ENCODE measurements around the gene IL17RA.

IL17RA gene

GRCh38 chr22:17106161-17106784 lies 21.5 kb downstream of the IL17RA start:
- DNase-seq = no peak

DNA sequence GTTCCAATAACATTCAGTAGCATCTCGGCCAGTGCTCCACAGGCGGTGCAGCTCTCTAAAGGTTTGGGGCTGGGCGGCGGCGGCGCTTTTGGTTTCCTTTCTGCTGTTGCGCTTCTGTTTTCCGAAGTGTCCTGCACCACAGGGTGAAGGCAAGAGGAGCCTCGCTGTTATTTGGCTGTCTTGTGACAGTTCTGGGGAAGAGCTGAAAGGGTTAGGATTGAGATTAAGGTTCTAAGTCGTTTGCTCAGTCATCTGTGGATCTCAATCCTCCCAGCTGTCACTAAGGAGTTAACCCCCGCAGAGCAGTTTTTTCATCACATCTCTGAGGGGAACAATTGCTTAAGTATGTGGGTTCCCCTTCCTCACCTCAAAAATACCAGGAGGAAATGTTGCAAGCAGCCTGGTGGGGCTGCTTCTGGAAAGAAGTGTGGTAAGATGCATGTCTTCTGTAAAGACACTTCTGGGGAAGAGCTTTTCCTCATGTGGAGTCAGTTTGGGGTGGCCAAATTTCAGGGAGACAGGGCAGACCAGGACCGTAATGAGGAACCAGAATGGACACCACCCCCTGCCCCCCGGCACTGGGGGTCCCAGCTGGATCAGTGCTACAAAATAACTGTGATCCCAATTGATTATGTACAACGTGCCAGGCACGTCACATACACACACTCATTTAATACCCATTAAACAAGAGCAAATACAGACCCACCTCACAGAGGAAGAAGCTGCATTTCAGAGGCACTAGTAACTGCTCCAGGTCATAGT lies 22.2 kb downstream of the IL17RA start:
- no peak for DNase-seq

DNA sequence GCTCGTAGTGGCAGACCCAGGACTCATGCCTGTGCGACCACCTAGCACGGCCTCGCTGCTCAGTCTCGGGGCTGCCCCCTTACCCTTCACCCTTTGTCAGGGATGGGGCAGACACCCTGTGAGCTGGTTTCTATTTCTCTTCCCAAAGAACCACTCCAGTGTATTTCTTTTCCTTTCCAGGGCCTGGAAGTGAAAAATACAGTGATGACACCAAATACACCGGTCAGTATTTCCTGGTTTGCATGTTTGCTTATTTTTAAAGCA lies 22.7 kb downstream of the IL17RA start:
- DNase-seq = no peak

DNA sequence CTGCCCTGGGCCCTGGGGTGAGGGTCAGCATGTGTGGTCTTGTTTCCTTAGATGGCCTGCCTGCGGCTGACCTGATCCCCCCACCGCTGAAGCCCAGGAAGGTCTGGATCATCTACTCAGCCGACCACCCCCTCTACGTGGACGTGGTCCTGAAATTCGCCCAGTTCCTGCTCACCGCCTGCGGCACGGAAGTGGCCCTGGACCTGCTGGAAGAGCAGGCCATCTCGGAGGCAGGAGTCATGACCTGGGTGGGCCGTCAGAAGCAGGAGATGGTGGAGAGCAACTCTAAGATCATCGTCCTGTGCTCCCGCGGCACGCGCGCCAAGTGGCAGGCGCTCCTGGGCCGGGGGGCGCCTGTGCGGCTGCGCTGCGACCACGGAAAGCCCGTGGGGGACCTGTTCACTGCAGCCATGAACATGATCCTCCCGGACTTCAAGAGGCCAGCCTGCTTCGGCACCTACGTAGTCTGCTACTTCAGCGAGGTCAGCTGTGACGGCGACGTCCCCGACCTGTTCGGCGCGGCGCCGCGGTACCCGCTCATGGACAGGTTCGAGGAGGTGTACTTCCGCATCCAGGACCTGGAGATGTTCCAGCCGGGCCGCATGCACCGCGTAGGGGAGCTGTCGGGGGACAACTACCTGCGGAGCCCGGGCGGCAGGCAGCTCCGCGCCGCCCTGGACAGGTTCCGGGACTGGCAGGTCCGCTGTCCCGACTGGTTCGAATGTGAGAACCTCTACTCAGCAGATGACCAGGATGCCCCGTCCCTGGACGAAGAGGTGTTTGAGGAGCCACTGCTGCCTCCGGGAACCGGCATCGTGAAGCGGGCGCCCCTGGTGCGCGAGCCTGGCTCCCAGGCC lies 23.7 kb downstream of the IL17RA start:
- no peak for DNase-seq

DNA sequence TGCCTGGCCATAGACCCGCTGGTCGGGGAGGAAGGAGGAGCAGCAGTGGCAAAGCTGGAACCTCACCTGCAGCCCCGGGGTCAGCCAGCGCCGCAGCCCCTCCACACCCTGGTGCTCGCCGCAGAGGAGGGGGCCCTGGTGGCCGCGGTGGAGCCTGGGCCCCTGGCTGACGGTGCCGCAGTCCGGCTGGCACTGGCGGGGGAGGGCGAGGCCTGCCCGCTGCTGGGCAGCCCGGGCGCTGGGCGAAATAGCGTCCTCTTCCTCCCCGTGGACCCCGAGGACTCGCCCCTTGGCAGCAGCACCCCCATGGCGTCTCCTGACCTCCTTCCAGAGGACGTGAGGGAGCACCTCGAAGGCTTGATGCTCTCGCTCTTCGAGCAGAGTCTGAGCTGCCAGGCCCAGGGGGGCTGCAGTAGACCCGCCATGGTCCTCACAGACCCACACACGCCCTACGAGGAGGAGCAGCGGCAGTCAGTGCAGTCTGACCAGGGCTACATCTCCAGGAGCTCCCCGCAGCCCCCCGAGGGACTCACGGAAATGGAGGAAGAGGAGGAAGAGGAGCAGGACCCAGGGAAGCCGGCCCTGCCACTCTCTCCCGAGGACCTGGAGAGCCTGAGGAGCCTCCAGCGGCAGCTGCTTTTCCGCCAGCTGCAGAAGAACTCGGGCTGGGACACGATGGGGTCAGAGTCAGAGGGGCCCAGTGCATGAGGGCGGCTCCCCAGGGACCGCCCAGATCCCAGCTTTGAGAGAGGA lies 24.5 kb downstream of the IL17RA start:
- no peak for DNase-seq

DNA sequence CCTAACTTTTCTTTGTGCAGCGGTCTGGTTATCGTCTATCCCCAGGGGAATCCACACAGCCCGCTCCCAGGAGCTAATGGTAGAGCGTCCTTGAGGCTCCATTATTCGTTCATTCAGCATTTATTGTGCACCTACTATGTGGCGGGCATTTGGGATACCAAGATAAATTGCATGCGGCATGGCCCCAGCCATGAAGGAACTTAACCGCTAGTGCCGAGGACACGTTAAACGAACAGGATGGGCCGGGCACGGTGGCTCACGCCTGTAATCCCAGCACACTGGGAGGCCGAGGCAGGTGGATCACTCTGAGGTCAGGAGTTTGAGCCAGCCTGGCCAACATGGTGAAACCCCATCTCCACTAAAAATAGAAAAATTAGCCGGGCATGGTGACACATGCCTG lies 25.2 kb downstream of the IL17RA start:
- DNase-seq = no peak

- no peak for DNase-seq
Observed at GRCh38 chr22:17110791-17111550, 26.2 kb downstream of the IL17RA start.

DNA sequence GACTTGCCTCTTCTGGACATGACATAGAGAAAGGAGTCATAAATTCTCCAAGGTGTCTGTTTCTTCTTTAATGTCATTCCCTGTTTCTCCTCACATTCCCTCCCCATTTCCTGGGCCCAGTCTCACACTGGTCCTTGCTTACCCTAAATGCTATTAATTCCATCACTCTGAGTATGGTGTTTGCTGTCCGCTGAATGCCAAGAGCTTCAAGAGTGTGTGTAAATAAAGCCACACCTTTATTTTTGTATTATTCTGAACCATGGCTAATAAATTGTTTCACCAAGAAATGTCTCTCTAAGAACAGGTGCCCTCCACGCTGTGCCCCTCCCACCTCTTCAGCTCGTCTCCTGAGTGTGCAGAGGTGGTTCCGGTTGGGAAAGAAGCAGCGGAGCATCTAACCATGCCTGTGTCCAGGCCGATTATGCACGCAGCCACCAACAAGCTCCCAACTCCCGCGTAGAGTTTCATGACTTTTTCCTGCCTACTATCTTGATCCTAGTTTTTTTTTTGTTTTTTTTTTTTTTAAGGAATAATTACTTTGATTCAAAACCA lies 27.8 kb downstream of the IL17RA start:
- DNase-seq = no peak

GRCh38 chr22:17113600-17113999 lies 28.8 kb downstream of the IL17RA start:
- DNase-seq = no peak

- no peak for DNase-seq
Observed at GRCh38 chr22:17114173-17114897, 29.5 kb downstream of the IL17RA start.

GRCh38 chr22:17114898-17115235 lies 30.1 kb downstream of the IL17RA start:
- no peak for DNase-seq

GRCh38 chr22:17115236-17115635 lies 30.4 kb downstream of the IL17RA start:
- no peak for DNase-seq

- DNase-seq = no peak
Observed at GRCh38 chr22:17115945-17116565, 31.3 kb downstream of the IL17RA start.

GRCh38 chr22:17116572-17117330 lies 32.0 kb downstream of the IL17RA start:
- no peak for DNase-seq

DNA sequence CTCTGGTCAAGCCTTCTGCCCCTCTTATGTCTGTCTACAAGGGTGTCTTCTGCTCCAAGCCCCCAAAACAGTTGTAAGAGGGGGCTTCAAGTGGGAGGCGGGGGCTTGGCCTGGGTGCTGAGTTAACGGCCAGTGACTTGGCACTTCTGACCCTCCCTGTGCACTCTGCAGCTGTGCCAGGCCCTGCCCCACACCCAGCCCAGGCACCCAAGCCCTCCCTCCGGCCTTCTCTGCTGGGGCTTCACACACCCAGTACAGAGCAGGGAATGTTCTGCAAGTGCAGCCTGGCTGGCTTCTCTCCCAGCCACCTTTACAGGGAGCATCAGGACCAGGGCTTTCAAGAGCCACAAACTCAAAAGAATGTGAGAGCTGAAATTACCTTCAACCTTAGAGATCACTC lies 32.6 kb downstream of the IL17RA start:
- DNase-seq = no peak

- no peak for DNase-seq
Observed at GRCh38 chr22:17117890-17118289, 33.1 kb downstream of the IL17RA start.

GRCh38 chr22:17118342-17118741 lies 33.5 kb downstream of the IL17RA start:
- no peak for DNase-seq

DNA sequence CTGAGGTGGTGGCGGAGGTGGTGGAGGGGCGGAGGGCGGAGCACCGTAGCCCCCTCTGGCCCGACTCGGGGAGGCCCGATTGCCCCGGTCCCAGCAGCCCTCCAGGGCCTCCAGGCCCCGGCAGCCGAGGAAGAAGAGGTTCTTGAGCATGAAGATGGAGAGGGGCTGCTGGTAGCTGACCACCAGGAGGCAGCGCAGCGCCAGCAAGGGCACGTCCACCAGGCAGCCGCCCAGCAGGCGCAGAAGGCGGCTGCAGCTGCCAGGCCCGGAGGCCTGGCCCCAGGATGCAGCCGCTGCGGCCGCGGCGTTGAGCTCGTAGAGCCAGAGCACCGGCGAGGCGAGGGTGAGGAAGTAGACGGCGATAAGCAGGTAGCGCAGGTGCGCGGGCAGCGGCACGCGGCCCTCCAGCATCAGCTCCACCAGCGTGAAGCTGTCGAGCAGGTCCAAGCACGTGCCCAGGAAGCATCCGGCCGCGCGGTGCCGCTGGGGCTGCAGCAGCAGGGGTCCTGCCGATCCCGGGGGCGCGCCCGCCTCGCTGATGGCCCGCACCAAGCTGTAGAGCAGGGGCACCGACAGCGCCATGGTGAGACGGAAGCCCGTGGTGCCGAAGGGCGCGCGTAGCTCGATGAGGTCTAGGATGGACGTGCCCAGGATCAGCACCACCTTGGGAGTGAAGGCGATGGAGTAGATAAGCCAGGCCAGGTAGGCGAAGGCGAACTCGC lies 34.8 kb downstream of the IL17RA start:
- no peak for DNase-seq

DNA sequence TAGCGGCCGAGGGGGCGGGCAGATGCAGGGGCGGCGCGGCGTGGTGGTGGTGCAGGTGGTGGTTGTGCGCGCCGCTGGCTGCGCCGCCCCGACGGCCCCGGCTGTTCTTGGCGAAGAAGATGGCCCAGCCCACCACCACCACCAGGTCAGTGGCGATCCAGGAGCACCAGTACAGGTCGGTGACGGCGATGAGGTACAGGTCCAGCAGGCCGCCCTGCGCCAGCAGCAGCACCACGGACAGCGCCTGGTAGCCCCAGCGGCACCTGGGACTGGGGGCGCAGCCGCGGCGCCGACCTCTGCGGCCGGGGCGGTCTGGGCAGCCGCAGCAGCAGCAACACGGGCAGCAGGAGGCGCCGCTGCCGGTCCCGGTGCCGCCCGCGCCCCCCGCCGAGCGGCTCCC lies 35.5 kb downstream of the IL17RA start:
- peak in 3 of 4 experiments; percentile 14 to 35 (median 24) for DNase-seq

All from activated CD4-positive, CD25-positive, alpha-beta regulatory T cell (primary cell).